Smooth muscle cell (in vitro differentiated cells): ENCODE measurements around the gene CFAP68. TPM values are rescaled to one million over a fixed set of nuclear protein-coding genes. Genes with fewer than 3 reads are reported as not detected.
A peak's percentile ranks its signal among the peaks of the same experiment; 100 is the strongest.

ENCODE experiments used
- DNase-seq: peaks from one replicate; lab custom pipeline; 2025; ENCODE audit not compliant: unreplicated experiment; lab: John Stamatoyannopoulos, UW
- H2AFZ ChIP-seq: fragments of 200-600 bp; sonication (generic); 2 replicates; pipeline ENCODE4 v1.6.0; 2016; ENCODE audit warnings: antibody characterized with exemption, low read depth, mild to moderate bottlenecking
- H3F3A ChIP-seq: fragments of 200-600 bp; sonication (generic); 2 replicates; pipeline ENCODE4 v1.6.0; 2017; ENCODE audit warnings: antibody characterized with exemption, low read depth
- H3K27ac ChIP-seq: fragments of 200-600 bp; sonication (generic); 2 replicates; pipeline ENCODE4 v1.5.1; 2016; ENCODE audit warnings: low read depth, mild to moderate bottlenecking
- H3K27me3 ChIP-seq: fragments of 200-600 bp; sonication (generic); 2 replicates; pipeline ENCODE4 v1.6.1; 2016; ENCODE audit warnings: low read depth, mild to moderate bottlenecking
- H3K36me3 ChIP-seq: fragments of 200-600 bp; sonication (generic); 2 replicates; pipeline ENCODE4 v1.5.1; 2016; ENCODE audit warnings: low read depth
- H3K4me1 ChIP-seq: fragments of 200-600 bp; sonication (generic); 2 replicates; pipeline ENCODE4 v1.5.1; 2016; ENCODE audit warnings: low read depth
- H3K4me2 ChIP-seq: fragments of 200-600 bp; sonication (generic); 2 replicates; pipeline ENCODE4 v1.6.0; 2016; ENCODE audit warnings: mild to moderate bottlenecking
- H3K4me3 ChIP-seq: fragments of 200-600 bp; sonication (generic); 2 replicates; pipeline ENCODE4 v1.5.1; 2016; ENCODE audit warnings: mild to moderate bottlenecking
- H3K79me2 ChIP-seq: fragments of 200-600 bp; sonication (generic); 2 replicates; pipeline ENCODE4 v1.6.0; 2016; ENCODE audit warnings: low read depth, mild to moderate bottlenecking
- H3K9ac ChIP-seq: fragments of 200-600 bp; sonication (generic); 2 replicates; pipeline ENCODE4 v1.6.0; 2016; ENCODE audit warnings: low read depth
- H3K9me3 ChIP-seq: fragments of 200-600 bp; sonication (generic); replicated peaks from 2 replicates; pipeline ENCODE4 v1.5.1; 2016; ENCODE audit warnings: low read depth
- H4K20me1 ChIP-seq: fragments of 200-600 bp; sonication (generic); 2 replicates; pipeline ENCODE4 v1.6.0; 2016; ENCODE audit warnings: low read depth
- CTCF ChIP-seq: fragments of 200-600 bp; sonication (generic); IDR thresholded peaks from 2 replicates; pipeline ENCODE4 v1.5.1; 2017; ENCODE audit warnings: borderline replicate concordance, mild to moderate bottlenecking, antibody characterized with exemption; ENCODE audit not compliant: insufficient read depth, poor library complexity, severe bottlenecking
- whole genome bisulfite sequencing: methylation state at CpG from one replicate; pipeline ENCODE4 v1.1.7; 2016; ENCODE audit warnings: low lambda C conversion rate; 5-methylcytosine and 5-hydroxymethylcytosine counted together
- polyA plus RNA-seq: library from polyadenylated mRNA; unstranded; fragments of >200 nt; fragmentation: Nextera tagmentation; extraction: Ambion mirVana; gene quantifications from 2 replicates; pipeline ENCODE4 v1.2.1, GENCODE V29; 2016
- total RNA-seq: library from RNA; depleted of rRNA; stranded (reverse); fragments of >200 nt; gene quantifications from 2 replicates; pipeline ENCODE4 v1.2.3, GENCODE V29; 2014

The CFAP68 gene
- total and polyA plus RNA-seq, 2 experiments from 2014 or later, result 2.7 to 17.6 TPM

- Histone ChIP-seq H3K27ac (no peak overlapping the region), H3K27me3 (no peaks in the 10 kb centered on the region), H4K20me1 (no peaks in the 10 kb centered on the region), H3K4me2 (no peak overlapping the region), H3K36me3 (peaks cover 9% of the 10 kb centered on the region), H3K9ac (no peak overlapping the region), H3F3A (no peaks in the 10 kb centered on the region), H3K4me1 (peaks cover 11% of the 10 kb centered on the region), H2AFZ (no peak overlapping the region), H3K79me2 (no peaks in the 10 kb centered on the region), H3K9me3 (no peaks in the 10 kb centered on the region), H3K4me3 (no peak overlapping the region)
- no peak for TF ChIP-seq CTCF
- no peak for DNase-seq
- 97% methylated on average over 7 of the region's 7 CpGs for WGBS
These were observed 43.7 kb upstream of the CFAP68 start for GRCh38 chr11:111835665-111836064.

DNA sequence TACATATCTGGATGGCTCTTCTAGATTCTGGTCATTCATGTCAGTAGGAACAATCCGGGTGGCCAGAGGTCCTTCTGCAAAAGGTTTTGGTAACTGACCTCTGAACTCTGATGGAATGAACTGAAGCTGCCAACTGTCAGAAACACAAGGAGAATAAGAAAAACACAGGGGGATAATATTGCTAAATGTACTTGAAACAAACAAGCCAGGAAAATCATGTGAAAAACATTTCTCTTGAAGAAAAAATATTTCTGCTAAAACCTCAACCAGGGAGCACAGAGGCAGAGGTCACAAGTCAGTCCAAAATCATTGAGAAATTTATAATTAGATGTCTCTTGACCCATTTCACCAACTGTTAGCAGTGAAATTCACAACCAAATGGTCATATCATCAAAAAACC is 43.2 kb upstream of the CFAP68 start:
- Histone ChIP-seq H3K4me2 (no peak overlapping the region), H3K79me2 (no peaks in the 10 kb centered on the region), H3K36me3 (peaks cover 9% of the 10 kb centered on the region), H3K4me1 (peaks cover 12% of the 10 kb centered on the region), H3K4me3 (no peak overlapping the region), H3K9me3 (no peaks in the 10 kb centered on the region), H3F3A (no peaks in the 10 kb centered on the region), H2AFZ (no peak overlapping the region), H3K27ac (no peak overlapping the region), H4K20me1 (no peaks in the 10 kb centered on the region), H3K9ac (no peak overlapping the region), H3K27me3 (no peaks in the 10 kb centered on the region)
- TF ChIP-seq CTCF, result no peak
- WGBS, result 98% methylated on average over 1 of the region's 1 CpG
- DNase-seq, result no peak

GRCh38 chr11:111836721-111837120 is 42.6 kb upstream of the CFAP68 start:
- H3K79me2 ChIP-seq, result no peaks in the 10 kb centered on the region
- H3K4me1 ChIP-seq, result peaks cover 12% of the 10 kb centered on the region
- TF ChIP-seq CTCF, result no peak
- no peaks in the 10 kb centered on the region for H3F3A ChIP-seq
- H2AFZ ChIP-seq, result no peak overlapping the region
- no peaks in the 10 kb centered on the region for H3K9me3 ChIP-seq
- WGBS, result 88% methylated on average over 1 of the region's 1 CpG
- peak overlapping the region; percentile 46 for H3K27ac ChIP-seq
- DNase-seq, result no peak
- H3K36me3 ChIP-seq, result peaks cover 6% of the 10 kb centered on the region
- no peak overlapping the region for H3K9ac ChIP-seq
- H3K27me3 ChIP-seq, result no peaks in the 10 kb centered on the region
- no peak overlapping the region for H3K4me2 ChIP-seq
- H3K4me3 ChIP-seq, result no peak overlapping the region
- no peaks in the 10 kb centered on the region for H4K20me1 ChIP-seq

GRCh38 chr11:111837366-111837891 is 41.9 kb upstream of the CFAP68 start:
- Histone ChIP-seq H3F3A (no peaks in the 10 kb centered on the region), H2AFZ (no peak overlapping the region), H3K4me2 (no peak overlapping the region), H3K27me3 (no peaks in the 10 kb centered on the region), H3K9me3 (no peaks in the 10 kb centered on the region), H3K36me3 (peaks cover 6% of the 10 kb centered on the region), H3K9ac (no peak overlapping the region), H3K4me3 (no peak overlapping the region), H3K79me2 (no peaks in the 10 kb centered on the region), H3K4me1 (peaks cover 12% of the 10 kb centered on the region), H4K20me1 (no peaks in the 10 kb centered on the region), H3K27ac (peak overlapping the region; percentile 46)
- WGBS, result 94% methylated on average over 5 of the region's 5 CpGs
- no peak for DNase-seq
- TF ChIP-seq CTCF, result no peak
